ENCODE measurements around the gene ABCC10.
"Not testable (repeated sequence)": the region's sequence is repeated elsewhere in the genome, so short reads cannot be mapped to it uniquely, and the experiment has no call there.

The ABCC10 gene

GRCh38 chr6:43498291-43498690, 71.0 kb downstream of the ABCC10 start:
- DNase-seq, result not testable (repeated sequence)

DNA sequence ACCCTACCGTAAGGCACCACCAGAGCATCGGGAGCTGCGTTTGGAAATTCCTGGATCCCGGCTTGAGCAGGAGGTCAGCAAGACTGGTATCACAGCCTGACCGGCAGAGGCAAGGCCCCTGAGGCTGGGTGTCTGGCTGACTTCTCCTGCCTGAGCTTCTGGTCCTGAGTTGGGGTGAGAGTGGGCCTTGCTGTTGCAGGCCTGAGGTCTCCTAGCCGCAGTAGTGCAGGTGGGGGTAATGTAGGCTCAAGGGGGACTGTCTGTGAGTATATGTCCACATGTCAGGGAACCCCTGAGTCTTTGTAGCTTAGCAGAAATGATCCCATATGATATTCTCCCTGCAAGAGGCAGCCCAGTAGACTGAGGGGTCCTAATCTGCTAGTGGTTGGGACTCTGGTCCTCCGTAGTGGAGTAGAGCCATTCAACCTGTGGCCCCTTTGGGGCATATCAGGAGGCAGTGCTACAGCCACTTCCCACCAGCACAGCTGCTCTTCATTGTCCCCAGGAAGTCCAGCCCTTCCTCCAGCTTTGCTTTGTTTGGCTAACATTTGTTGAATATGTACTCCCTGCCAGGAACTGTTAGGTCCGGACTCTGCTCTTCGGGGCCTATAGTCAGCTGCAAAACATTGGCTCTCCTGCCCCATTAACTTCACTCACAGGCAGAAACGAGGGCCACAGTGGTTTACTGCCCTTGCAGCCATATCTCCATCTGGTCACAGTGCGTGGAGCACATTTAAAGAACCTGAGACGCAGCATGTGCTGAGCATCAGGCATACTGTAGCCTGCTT, 71.9 kb downstream of the ABCC10 start:
- no peak for DNase-seq
